Neural cell (in vitro differentiated cells): ENCODE data around the gene STARD7. TPM values are rescaled to one million over a fixed set of nuclear protein-coding genes. Genes with fewer than 3 reads are reported as not detected.

Experiments
- H2AFZ ChIP-seq: fragments of 200-600, 300-800 bp; sonication (generic), shearing (Covaris generic); 2 replicates; pipeline ENCODE4 v1.6.0; 2014; ENCODE audit warnings: low read depth, mild to moderate bottlenecking, antibody characterized with exemption, low read length, moderate library complexity
- H3F3A ChIP-seq: fragments of 200-600 bp; shearing (Covaris generic); 2 replicates; pipeline ENCODE4 v1.6.1; 2016; ENCODE audit warnings: mild to moderate bottlenecking, moderate library complexity, mixed read lengths, antibody characterized with exemption, low read length; ENCODE audit not compliant: insufficient read depth, poor library complexity, severe bottlenecking
- H3K27ac ChIP-seq: fragments of 200-600, 300-800 bp; sonication (generic), shearing (Covaris generic); 2 replicates; pipeline ENCODE4 v1.5.1; 2014; ENCODE audit warnings: mild to moderate bottlenecking, low read length, moderate library complexity
- H3K27me3 ChIP-seq: fragments of 300-800, 200-600 bp; sonication (generic), shearing (Covaris generic); 2 replicates; pipeline ENCODE4 v1.6.0; 2014; ENCODE audit warnings: mild to moderate bottlenecking, low read depth, low read length, moderate library complexity; ENCODE audit not compliant: insufficient read depth
- H3K36me3 ChIP-seq: fragments of 300-800, 200-600 bp; sonication (generic), shearing (Covaris generic); 2 replicates; pipeline ENCODE4 v1.5.1; 2014; ENCODE audit warnings: mild to moderate bottlenecking, antibody characterized with exemption, low read length, moderate library complexity; ENCODE audit not compliant: insufficient read depth
- H3K4me2 ChIP-seq: fragments of 300-800, 200-600 bp; sonication (generic), shearing (Covaris generic); 2 replicates; pipeline ENCODE4 v1.6.0; 2014; ENCODE audit warnings: mild to moderate bottlenecking, low read length
- H3K4me3 ChIP-seq: fragments of 300-800, 200-600 bp; sonication (generic), shearing (Covaris generic); 2 replicates; pipeline ENCODE4 v1.5.1; 2014; ENCODE audit warnings: mild to moderate bottlenecking, low read length, moderate library complexity
- H3K79me2 ChIP-seq: fragments of 200-600 bp; shearing (Covaris generic); replicated peaks from 2 replicates; pipeline ENCODE4 v1.6.0; 2014; ENCODE audit warnings: mild to moderate bottlenecking, low read length, moderate library complexity; ENCODE audit not compliant: insufficient read depth
- H3K9ac ChIP-seq: fragments of 300-800, 200-600 bp; sonication (generic), shearing (Covaris generic); 2 replicates; pipeline ENCODE4 v1.6.1; 2016; ENCODE audit warnings: mild to moderate bottlenecking, low read length, mixed read lengths
- H3K9me2 ChIP-seq: fragments of 200-600 bp; shearing (Covaris generic); 2 replicates; pipeline ENCODE4 v1.6.1; 2016; ENCODE audit warnings: mild to moderate bottlenecking, low read length, mixed read lengths; ENCODE audit not compliant: insufficient read depth
- H3K9me3 ChIP-seq: fragments of 200-600, 300-800 bp; sonication (generic), shearing (Covaris generic); 2 replicates; pipeline ENCODE4 v1.6.1; 2016; ENCODE audit warnings: mild to moderate bottlenecking, mixed run types, low read length, moderate library complexity, mixed read lengths
- H4K20me1 ChIP-seq: fragments of 200-600 bp; shearing (Covaris generic); 2 replicates; pipeline ENCODE4 v1.6.1; 2016; ENCODE audit warnings: mild to moderate bottlenecking, mixed run types; ENCODE audit not compliant: insufficient read depth
- CTCF ChIP-seq: fragments of 450-650 bp; IDR thresholded peaks from 2 replicates; pipeline ENCODE4 v1.5.1; 2014; ENCODE audit warnings: antibody characterized with exemption, mild to moderate bottlenecking, moderate library complexity; ENCODE audit not compliant: poor library complexity, severe bottlenecking
- EP300 ChIP-seq: fragments of 450-650 bp; conservative IDR thresholded peaks from 2 replicates; pipeline ENCODE4 v1.6.1; 2014; ENCODE audit warnings: antibody characterized with exemption, mild to moderate bottlenecking, moderate library complexity; ENCODE audit not compliant: poor library complexity, severe bottlenecking
- EZH2 ChIP-seq: fragments of 200-600, 300-800 bp; shearing (Covaris generic), sonication (generic); IDR thresholded peaks from 2 replicates; pipeline ENCODE4 v1.6.1; 2014; ENCODE audit warnings: antibody characterized with exemption, low read length, borderline replicate concordance, mild to moderate bottlenecking; ENCODE audit not compliant: insufficient read depth, poor library complexity, severe bottlenecking
- MXI1 ChIP-seq: fragments of 450-650 bp; conservative IDR thresholded peaks from 2 replicates; pipeline ENCODE4 v1.6.1; 2014; ENCODE audit warnings: antibody characterized with exemption, mild to moderate bottlenecking; ENCODE audit not compliant: poor library complexity, severe bottlenecking
- POLR2AphosphoS5 ChIP-seq: IDR thresholded peaks from 2 replicates; pipeline ENCODE4 v1.6.1; 2012
- RAD21 ChIP-seq: fragments of 450-650 bp; conservative IDR thresholded peaks from 2 replicates; pipeline ENCODE4 v1.6.1; 2014; ENCODE audit warnings: antibody characterized with exemption, mild to moderate bottlenecking, moderate library complexity
- REST ChIP-seq: IDR thresholded peaks from 2 replicates; pipeline ENCODE4 v1.6.1; 2012; ENCODE audit warnings: borderline replicate concordance
- SMC3 ChIP-seq: fragments of 450-650 bp; conservative IDR thresholded peaks from 2 replicates; pipeline ENCODE4 v1.6.1; 2014; ENCODE audit warnings: antibody characterized with exemption, mild to moderate bottlenecking, moderate library complexity; ENCODE audit not compliant: poor library complexity
- TAF1 ChIP-seq: IDR thresholded peaks from 2 replicates; pipeline ENCODE4 v1.6.1; 2012; ENCODE audit warnings: low read depth
- polyA plus RNA-seq: library from polyadenylated mRNA; depleted of rRNA; stranded (reverse); fragments of >200 nt; gene quantifications from 2 replicates; pipeline ENCODE4 v1.2.3, GENCODE V29; 2014

STARD7 gene
- polyA plus RNA-seq, 1 donor from 2014 or later, result 155 TPM

- no peak overlapping the region for H3K9ac ChIP-seq
- no peak overlapping the region for H3K4me2 ChIP-seq
- TF ChIP-seq TAF1 (no peak), SMC3 (no peak), POLR2AphosphoS5 (no peak), RAD21 (no peak), EP300 (no peak), REST (no peak), MXI1 (no peak), EZH2 (no peak), CTCF (no peak)
- H3K9me3 ChIP-seq, result no peaks in the 10 kb centered on the region
- no peaks in the 10 kb centered on the region for H4K20me1 ChIP-seq
- no peaks in the 10 kb centered on the region for H3F3A ChIP-seq
- H3K27ac ChIP-seq, result no peak overlapping the region
- no peaks in the 10 kb centered on the region for H3K27me3 ChIP-seq
- peaks cover 4% of the 10 kb centered on the region for H3K36me3 ChIP-seq
- H3K9me2 ChIP-seq, result no peaks in the 10 kb centered on the region
- H2AFZ ChIP-seq, result no peak overlapping the region
- H3K4me3 ChIP-seq, result no peak overlapping the region
- H3K79me2 ChIP-seq, result no peaks in the 10 kb centered on the region
Measured at GRCh38 chr2:96186562-96186961, 22.1 kb downstream of the STARD7 start.

GRCh38 chr2:96185516-96185915, 23.1 kb downstream of the STARD7 start:
- Histone ChIP-seq H3K27ac (no peak overlapping the region), H3K4me3 (no peak overlapping the region), H3K27me3 (no peaks in the 10 kb centered on the region), H3K9me3 (no peaks in the 10 kb centered on the region), H3K4me2 (no peak overlapping the region), H3K9ac (no peak overlapping the region), H3K9me2 (no peaks in the 10 kb centered on the region), H2AFZ (no peak overlapping the region), H3F3A (no peaks in the 10 kb centered on the region), H4K20me1 (no peaks in the 10 kb centered on the region), H3K79me2 (no peaks in the 10 kb centered on the region), H3K36me3 (no peaks in the 10 kb centered on the region)
- TF ChIP-seq REST, result no peak
- no peak for TF ChIP-seq POLR2AphosphoS5
- TF ChIP-seq SMC3, result no peak
- TF ChIP-seq EP300, result no peak
- no peak for TF ChIP-seq RAD21
- no peak for TF ChIP-seq CTCF
- TF ChIP-seq MXI1, result no peak
- TF ChIP-seq TAF1, result no peak
- TF ChIP-seq EZH2, result no peak
